HUES6 (cell line): ENCODE data around the gene HMGN3.

Experiments
- H3K27ac ChIP-seq: 2 replicates; pipeline ENCODE4 v1.7.0; 2013; ENCODE audit warnings: low read depth, mild to moderate bottlenecking, low read length, inconsistent platforms
- H3K27me3 ChIP-seq: 2 replicates; pipeline ENCODE4 v1.6.1; 2013; ENCODE audit warnings: low read length; ENCODE audit not compliant: control insufficient read depth, insufficient read depth
- H3K36me3 ChIP-seq: 2 replicates; pipeline ENCODE4 v1.6.1; 2013; ENCODE audit warnings: low read length; ENCODE audit not compliant: control insufficient read depth, insufficient read depth
- H3K4me1 ChIP-seq: 2 replicates; pipeline ENCODE4 v1.6.1; 2013; ENCODE audit warnings: low read length; ENCODE audit not compliant: control insufficient read depth, insufficient read depth
- H3K4me3 ChIP-seq: 2 replicates; pipeline ENCODE4 v1.5.1; 2013; ENCODE audit warnings: low read depth, low read length
- H3K9ac ChIP-seq: one replicate; pipeline ENCODE4 v1.6.1; 2013; ENCODE audit warnings: mild to moderate bottlenecking, low read length
- H3K9me3 ChIP-seq: 2 replicates; pipeline ENCODE4 v1.6.1; 2013; ENCODE audit warnings: low read depth, low read length; ENCODE audit not compliant: control insufficient read depth, insufficient read depth

The HMGN3 gene

GRCh38 chr6:79184641-79185040, 49.8 kb downstream of the HMGN3 start:
- H3K9ac ChIP-seq = no peak overlapping the region
- H3K27me3 ChIP-seq = no peaks in the 10 kb centered on the region
- no peaks in the 10 kb centered on the region for H3K9me3 ChIP-seq
- H3K27ac ChIP-seq = no peak overlapping the region
- no peak overlapping the region for H3K4me3 ChIP-seq
- H3K36me3 ChIP-seq = no peaks in the 10 kb centered on the region
- no peaks in the 10 kb centered on the region for H3K4me1 ChIP-seq

GRCh38 chr6:79184086-79184485, 50.4 kb downstream of the HMGN3 start:
- H3K27me3 ChIP-seq = no peaks in the 10 kb centered on the region
- no peak overlapping the region for H3K27ac ChIP-seq
- no peaks in the 10 kb centered on the region for H3K9me3 ChIP-seq
- no peaks in the 10 kb centered on the region for H3K4me1 ChIP-seq
- H3K9ac ChIP-seq = no peak overlapping the region
- H3K4me3 ChIP-seq = no peak overlapping the region
- H3K36me3 ChIP-seq = no peaks in the 10 kb centered on the region

- no peaks in the 10 kb centered on the region for H3K4me1 ChIP-seq
- H3K9me3 ChIP-seq = peaks cover 4% of the 10 kb centered on the region; the same call in 1 of the 2 replicates
- no peak overlapping the region for H3K9ac ChIP-seq
- no peak overlapping the region for H3K27ac ChIP-seq
- no peak overlapping the region for H3K4me3 ChIP-seq
- no peaks in the 10 kb centered on the region for H3K27me3 ChIP-seq
- no peaks in the 10 kb centered on the region for H3K36me3 ChIP-seq
Observed at GRCh38 chr6:79180052-79180451, 54.4 kb downstream of the HMGN3 start.

- Histone ChIP-seq H3K9me3 (peaks cover 4% of the 10 kb centered on the region; the same call in 1 of the 2 replicates), H3K27me3 (no peaks in the 10 kb centered on the region), H3K4me1 (peaks cover 10% of the 10 kb centered on the region), H3K4me3 (no peak overlapping the region), H3K9ac (no peak overlapping the region), H3K36me3 (no peaks in the 10 kb centered on the region), H3K27ac (no peak overlapping the region)
Observed at GRCh38 chr6:79173378-79173777, 61.1 kb downstream of the HMGN3 start.

GRCh38 chr6:79170959-79171358, 63.5 kb downstream of the HMGN3 start:
- Histone ChIP-seq H3K4me1 (peaks cover 10% of the 10 kb centered on the region), H3K9ac (no peak overlapping the region), H3K27ac (no peak overlapping the region), H3K4me3 (no peak overlapping the region), H3K27me3 (no peaks in the 10 kb centered on the region), H3K36me3 (no peaks in the 10 kb centered on the region), H3K9me3 (no peaks in the 10 kb centered on the region)

GRCh38 chr6:79170431-79170830, 64.1 kb downstream of the HMGN3 start:
- Histone ChIP-seq H3K9me3 (no peaks in the 10 kb centered on the region), H3K36me3 (no peaks in the 10 kb centered on the region), H3K4me3 (no peak overlapping the region), H3K9ac (no peak overlapping the region), H3K27me3 (no peaks in the 10 kb centered on the region), H3K27ac (no peak overlapping the region), H3K4me1 (peaks cover 10% of the 10 kb centered on the region)

GRCh38 chr6:79168695-79168980, 65.8 kb downstream of the HMGN3 start:
- no peak overlapping the region for H3K4me3 ChIP-seq
- no peaks in the 10 kb centered on the region for H3K27me3 ChIP-seq
- H3K9ac ChIP-seq = no peak overlapping the region
- H3K9me3 ChIP-seq = no peaks in the 10 kb centered on the region
- H3K27ac ChIP-seq = no peak overlapping the region
- H3K4me1 ChIP-seq = peaks cover 10% of the 10 kb centered on the region
- H3K36me3 ChIP-seq = no peaks in the 10 kb centered on the region

- Histone ChIP-seq H3K9ac (no peak overlapping the region), H3K4me1 (peaks cover 10% of the 10 kb centered on the region), H3K36me3 (no peaks in the 10 kb centered on the region), H3K27me3 (no peaks in the 10 kb centered on the region), H3K9me3 (no peaks in the 10 kb centered on the region), H3K4me3 (no peak overlapping the region), H3K27ac (no peak overlapping the region)
Observed at GRCh38 chr6:79167931-79168694, 66.4 kb downstream of the HMGN3 start.

GRCh38 chr6:79159846-79160245, 74.6 kb downstream of the HMGN3 start:
- Histone ChIP-seq H3K4me3 (no peak overlapping the region), H3K4me1 (peaks cover 8% of the 10 kb centered on the region), H3K36me3 (no peaks in the 10 kb centered on the region), H3K9me3 (no peaks in the 10 kb centered on the region; the same call in 1 of the 2 replicates), H3K27ac (no peak overlapping the region), H3K27me3 (no peaks in the 10 kb centered on the region), H3K9ac (no peak overlapping the region)

- no peak overlapping the region for H3K27ac ChIP-seq
- H3K27me3 ChIP-seq = no peaks in the 10 kb centered on the region
- no peak overlapping the region for H3K9ac ChIP-seq
Observed at GRCh38 chr6:79158856-79159516, 75.5 kb downstream of the HMGN3 start.

GRCh38 chr6:79157961-79158644, 76.4 kb downstream of the HMGN3 start:
- Histone ChIP-seq H3K27me3 (no peaks in the 10 kb centered on the region), H3K4me3 (no peak overlapping the region), H3K27ac (no peak overlapping the region), H3K36me3 (no peaks in the 10 kb centered on the region), H3K9ac (no peak overlapping the region), H3K9me3 (no peaks in the 10 kb centered on the region; the same call in 1 of the 2 replicates), H3K4me1 (peaks cover 23% of the 10 kb centered on the region)

More at GRCh38 chr6:79158856-79159516, 75.5 kb downstream of the HMGN3 start:
- Histone ChIP-seq H3K4me3 (no peak overlapping the region), H3K36me3 (no peaks in the 10 kb centered on the region), H3K9me3 (no peaks in the 10 kb centered on the region; the same call in 1 of the 2 replicates), H3K4me1 (peaks cover 14% of the 10 kb centered on the region)
